HepG2 (cell line): ENCODE results near the gene PDZK1. TPM values are rescaled to one million over a fixed set of nuclear protein-coding genes. Genes with fewer than 3 reads are reported as not detected.

Experiments used
- ATF1 ChIP-seq: IDR thresholded peaks from 2 replicates; pipeline ENCODE4 v1.6.1; 2016; ENCODE audit warnings: mild to moderate bottlenecking, control low read depth
- CREM ChIP-seq, 2 experiments: sonication (generic) in 1 of 2; formaldehyde crosslinking in 1 of 2; IDR thresholded peaks; 2 replicates each; pipeline versions ENCODE4 v1.4.0 to v1.6.1; 2016 to 2020; ENCODE audit warnings: antibody characterized with exemption in 1 of 2, mild to moderate bottlenecking in 1 of 2, missing genetic modification reagents in 1 of 2
- DR1 ChIP-seq: sonication (generic); formaldehyde crosslinking; IDR thresholded peaks from 2 replicates; pipeline ENCODE4 v1.8.0; 2021; ENCODE audit warnings: mild to moderate bottlenecking, missing genetic modification reagents, inconsistent platforms
- GRHL1 ChIP-seq: sonication (generic); formaldehyde crosslinking; conservative IDR thresholded peaks from 2 replicates; pipeline ENCODE4 v1.8.0; 2022; ENCODE audit warnings: missing genetic modification reagents
- HMG20A ChIP-seq: IDR thresholded peaks from 2 replicates; pipeline ENCODE4 v1.6.1; 2016; ENCODE audit warnings: borderline replicate concordance
- HOXA9 ChIP-seq: sonication (generic); formaldehyde crosslinking; IDR thresholded peaks from 2 replicates; pipeline ENCODE4 v1.8.1; 2022; ENCODE audit warnings: missing genetic modification reagents, mild to moderate bottlenecking, moderate library complexity, borderline replicate concordance
- KLF13 ChIP-seq: sonication (generic); formaldehyde crosslinking; IDR thresholded peaks from 2 replicates; pipeline ENCODE4 v1.4.0; 2020; ENCODE audit warnings: mild to moderate bottlenecking, missing genetic modification reagents
- MBNL3 ChIP-seq: fragments of 250-450 bp; sonication (Bioruptor Pico); conservative IDR thresholded peaks from 2 replicates; pipeline ENCODE4 v1.8.0; 2022; ENCODE audit warnings: mild to moderate bottlenecking, inconsistent platforms
- MTF1 ChIP-seq: sonication (generic); formaldehyde crosslinking; IDR thresholded peaks from 2 replicates; pipeline ENCODE4 v1.5.0; 2020; ENCODE audit warnings: missing genetic modification reagents
- NFKB2 ChIP-seq: sonication (generic); formaldehyde crosslinking; IDR thresholded peaks from 2 replicates; pipeline ENCODE4 v1.4.0; 2020; ENCODE audit warnings: missing genetic modification reagents, borderline replicate concordance
- NR2F6 ChIP-seq, 2 experiments: IDR thresholded peaks; 2 replicates each; pipeline ENCODE4 v1.6.1; 2016; ENCODE audit warnings: antibody characterized with exemption in 1 of 2, mild to moderate bottlenecking in 1 of 2
- POLR2A ChIP-seq, 2 experiments: IDR thresholded peaks; 2 replicates each; pipeline ENCODE4 v1.6.1; 2011; ENCODE audit warnings: low read depth in 2 of 2, low read length in 2 of 2, mild to moderate bottlenecking in 1 of 2, moderate library complexity in 1 of 2; ENCODE audit not compliant: insufficient read depth in 1 of 2
- PTBP1 ChIP-seq: fragments of 200-400 bp; formaldehyde crosslinking; IDR thresholded peaks from 2 replicates; pipeline ENCODE4 v1.6.1; 2018; ENCODE audit warnings: low read length, low read depth; ENCODE audit not compliant: poor library complexity, severe bottlenecking
- REPIN1 ChIP-seq: sonication (generic); formaldehyde crosslinking; IDR thresholded peaks from 2 replicates; pipeline ENCODE4 v1.8.0; 2022; ENCODE audit warnings: missing genetic modification reagents, low read depth, mild to moderate bottlenecking, borderline replicate concordance
- SIN3B ChIP-seq: fragments of 150-350 bp; IDR thresholded peaks from 2 replicates; pipeline ENCODE4 v1.6.1; 2014; ENCODE audit warnings: low read length
- SRF ChIP-seq: IDR thresholded peaks from 2 replicates; pipeline ENCODE4 v1.6.1; 2011; ENCODE audit warnings: mild to moderate bottlenecking, low read depth, low read length, moderate library complexity
- ZFX ChIP-seq: sonication (generic); formaldehyde crosslinking; IDR thresholded peaks from 2 replicates; pipeline ENCODE4 v1.4.0; 2020; ENCODE audit warnings: mild to moderate bottlenecking, low read depth, missing genetic modification reagents, moderate library complexity
- ZNF350 ChIP-seq: sonication (generic); formaldehyde crosslinking; IDR thresholded peaks from 2 replicates; pipeline ENCODE4 v1.4.0; 2020; ENCODE audit warnings: mild to moderate bottlenecking, low read depth, missing genetic modification reagents, borderline replicate concordance
- ZNF556 ChIP-seq: sonication (generic); formaldehyde crosslinking; IDR thresholded peaks from 2 replicates; pipeline ENCODE4 v1.4.0; 2020; ENCODE audit warnings: mild to moderate bottlenecking, missing genetic modification reagents, borderline replicate concordance
- ZNF7 ChIP-seq: IDR thresholded peaks from 2 replicates; pipeline ENCODE4 v1.6.1; 2016; ENCODE audit warnings: missing biosample characterization, missing genetic modification reagents
- ZNF703 ChIP-seq: sonication (generic); formaldehyde crosslinking; IDR thresholded peaks from 2 replicates; pipeline ENCODE4 v1.5.1; 2020; ENCODE audit warnings: missing genetic modification reagents, mild to moderate bottlenecking, moderate library complexity, borderline replicate concordance
- ZNF83 ChIP-seq: sonication (generic); formaldehyde crosslinking; IDR thresholded peaks from 2 replicates; pipeline ENCODE4 v1.4.0; 2020; ENCODE audit warnings: missing genetic modification reagents, mild to moderate bottlenecking, borderline replicate concordance
- polyA plus RNA-seq, 8 experiments: library from polyadenylated mRNA; depleted of rRNA in 3 of 8; stranded (reverse) in 7 of 8; unstranded in 1 of 8; fragments of >200 nt; fragmentation: Illumina TruSeq in 4 of 8; extraction: Trizol in 4 of 8; gene quantifications; 2 replicates each; pipeline versions ENCODE4 v1.2.1 to v1.2.3, GENCODE V29; 2011 to 2016; ENCODE audit warnings: low read depth in 4 of 8, missing spikeins in 1 of 8, mixed read lengths in 1 of 8; ENCODE audit not compliant: insufficient read depth in 1 of 8
- total RNA-seq, 5 experiments: library from RNA; depleted of rRNA; stranded (reverse); fragments of >200 nt; fragmentation: Illumina TruSeq; extraction: Trizol; gene quantifications; 2 replicates each; pipeline ENCODE4 v1.2.3, GENCODE V29; 2016; ENCODE audit warnings: low read depth in 1 of 5
- TF ChIP-seq, protein P1 (sequence below): sonication (generic); formaldehyde crosslinking; IDR thresholded peaks from 2 replicates; pipeline ENCODE4 v1.4.0; 2020; ENCODE audit warnings: mild to moderate bottlenecking, missing genetic modification reagents
- TF ChIP-seq, protein P2 (sequence below): sonication (generic); formaldehyde crosslinking; IDR thresholded peaks from 2 replicates; pipeline ENCODE4 v1.8.1; 2023; ENCODE audit warnings: missing genetic modification reagents, inconsistent platforms, borderline replicate concordance
- TF ChIP-seq, protein P3 (sequence below): sonication (generic); formaldehyde crosslinking; IDR thresholded peaks from 2 replicates; pipeline ENCODE4 v1.8.1; 2023; ENCODE audit warnings: mild to moderate bottlenecking, missing genetic modification reagents

The PDZK1 gene
- total and polyA plus RNA-seq, 2 of the 13 experiments (the other 11 are each of a cell fraction or from before 2014, with no cell fraction given) = 16.2 to 46.4 TPM

DNA sequence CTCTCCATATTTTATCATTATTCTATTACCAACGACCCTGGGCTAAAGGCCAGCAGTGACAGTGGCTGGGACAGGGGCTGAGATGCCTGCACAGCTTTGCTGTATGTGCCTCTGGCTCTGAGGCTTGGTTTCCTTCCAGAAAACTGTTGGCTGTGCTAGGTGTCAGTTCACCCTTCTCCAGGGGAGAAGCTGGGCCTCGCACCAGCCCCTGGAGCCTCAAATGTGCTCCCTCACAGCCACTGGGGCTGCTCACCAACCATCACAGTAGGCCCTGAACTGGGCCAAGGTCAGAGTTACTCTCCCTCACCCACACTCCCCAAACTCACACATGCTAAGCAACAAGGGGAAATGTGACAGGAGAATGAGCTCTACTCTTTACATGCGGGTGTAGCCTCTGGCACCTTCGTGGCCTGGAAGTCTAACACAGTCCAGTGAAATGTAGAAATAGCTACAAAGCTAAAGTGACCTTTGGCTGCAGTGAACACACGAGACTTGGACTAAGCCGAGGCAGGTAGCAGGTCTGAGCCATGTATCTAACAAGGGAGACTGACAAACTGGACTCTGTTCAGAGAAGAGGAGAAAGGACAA lies 7.5 kb upstream of the PDZK1 start (continued):
- TF ChIP-seq ZFX (peak; percentile 92), ZNF703 (CRISPR knock-in tag) (no peak), SIN3B (no peak), MBNL3 (no peak), HOXA9 (CRISPR knock-in tag) (no peak), ZNF350 (CRISPR knock-in tag) (no peak), ZNF83 (no peak), REPIN1 (CRISPR knock-in tag) (0 out of 2 replicates have a peak, but pooled peaks have one; percentile 48), ATF1 (CRISPR knock-in tag) (no peak), SRF (no peak), NR2F6 (IDR thresholded peaks at IDR 0.05) (peak; percentile 60; the same call in 1 of the 2 replicates), NR2F6 (CRISPR knock-in tag; IDR thresholded peaks at IDR 0.05) (peak; percentile 76), PTBP1 (no peak), NFKB2 (CRISPR knock-in tag) (peak; percentile 86), KLF13 (no peak), GRHL1 (CRISPR knock-in tag) (no peak), DR1 (CRISPR knock-in tag) (no peak; the same call in 1 of the 2 replicates), MTF1 (CRISPR knock-in tag) (no peak), ZNF556 (CRISPR knock-in tag) (peak; percentile 84), HMG20A (CRISPR knock-in tag) (peak; percentile 25; the same call in 1 of the 2 replicates), POLR2A (IDR thresholded peaks at IDR 0.05; ENCODE audit: insufficient read depth in 1 of 2, low read depth in 2 of 2, low read length in 2 of 2) (peak; percentile 35 to 63; a peak in 3 of 4 replicates), CREM (IDR thresholded peaks at IDR 0.05) (no peak), CREM (CRISPR knock-in tag; IDR thresholded peaks at IDR 0.05) (no peak), ZNF7 (CRISPR knock-in tag) (no peak)
- TF ChIP-seq, protein P1, sequence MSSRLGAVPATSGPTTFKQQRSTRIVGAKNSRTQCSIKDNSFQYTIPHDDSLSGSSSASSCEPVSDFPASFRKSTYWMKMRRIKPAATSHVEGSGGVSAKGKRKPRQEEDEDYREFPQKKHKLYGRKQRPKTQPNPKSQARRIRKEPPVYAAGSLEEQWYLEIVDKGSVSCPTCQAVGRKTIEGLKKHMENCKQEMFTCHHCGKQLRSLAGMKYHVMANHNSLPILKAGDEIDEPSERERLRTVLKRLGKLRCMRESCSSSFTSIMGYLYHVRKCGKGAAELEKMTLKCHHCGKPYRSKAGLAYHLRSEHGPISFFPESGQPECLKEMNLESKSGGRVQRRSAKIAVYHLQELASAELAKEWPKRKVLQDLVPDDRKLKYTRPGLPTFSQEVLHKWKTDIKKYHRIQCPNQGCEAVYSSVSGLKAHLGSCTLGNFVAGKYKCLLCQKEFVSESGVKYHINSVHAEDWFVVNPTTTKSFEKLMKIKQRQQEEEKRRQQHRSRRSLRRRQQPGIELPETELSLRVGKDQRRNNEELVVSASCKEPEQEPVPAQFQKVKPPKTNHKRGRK (CRISPR knock-in tag) = no peak
- TF ChIP-seq, protein P2, sequence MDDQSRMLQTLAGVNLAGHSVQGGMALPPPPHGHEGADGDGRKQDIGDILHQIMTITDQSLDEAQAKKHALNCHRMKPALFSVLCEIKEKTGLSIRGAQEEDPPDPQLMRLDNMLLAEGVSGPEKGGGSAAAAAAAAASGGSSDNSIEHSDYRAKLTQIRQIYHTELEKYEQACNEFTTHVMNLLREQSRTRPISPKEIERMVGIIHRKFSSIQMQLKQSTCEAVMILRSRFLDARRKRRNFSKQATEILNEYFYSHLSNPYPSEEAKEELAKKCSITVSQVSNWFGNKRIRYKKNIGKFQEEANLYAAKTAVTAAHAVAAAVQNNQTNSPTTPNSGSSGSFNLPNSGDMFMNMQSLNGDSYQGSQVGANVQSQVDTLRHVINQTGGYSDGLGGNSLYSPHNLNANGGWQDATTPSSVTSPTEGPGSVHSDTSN = no peak
- TF ChIP-seq, protein P3, sequence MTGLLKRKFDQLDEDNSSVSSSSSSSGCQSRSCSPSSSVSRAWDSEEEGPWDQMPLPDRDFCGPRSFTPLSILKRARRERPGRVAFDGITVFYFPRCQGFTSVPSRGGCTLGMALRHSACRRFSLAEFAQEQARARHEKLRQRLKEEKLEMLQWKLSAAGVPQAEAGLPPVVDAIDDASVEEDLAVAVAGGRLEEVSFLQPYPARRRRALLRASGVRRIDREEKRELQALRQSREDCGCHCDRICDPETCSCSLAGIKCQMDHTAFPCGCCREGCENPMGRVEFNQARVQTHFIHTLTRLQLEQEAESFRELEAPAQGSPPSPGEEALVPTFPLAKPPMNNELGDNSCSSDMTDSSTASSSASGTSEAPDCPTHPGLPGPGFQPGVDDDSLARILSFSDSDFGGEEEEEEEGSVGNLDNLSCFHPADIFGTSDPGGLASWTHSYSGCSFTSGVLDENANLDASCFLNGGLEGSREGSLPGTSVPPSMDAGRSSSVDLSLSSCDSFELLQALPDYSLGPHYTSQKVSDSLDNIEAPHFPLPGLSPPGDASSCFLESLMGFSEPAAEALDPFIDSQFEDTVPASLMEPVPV (CRISPR knock-in tag) = peak; percentile 66; the same call in 1 of the 2 replicates
